ENCODE measurements around the gene TRIM31.

Gene TRIM31

GRCh38 chr6:30102970-30103871, 9.7 kb downstream of the TRIM31 start:
- Histone ChIP-seq H3K4me3 (ENCODE audit: low read depth, low read length) (peak overlapping the region; percentile 35), H3K27me3 (replicated peaks) (peaks cover 46% of the 10 kb centered on the region), H3K27ac (no peak overlapping the region), H3K36me3 (replicated peaks) (no peaks in the 10 kb centered on the region)
- TF ChIP-seq CTCF (IDR thresholded peaks at IDR 0.05; ENCODE audit: low read depth, low read length, missing control alignments), result peak; percentile 92
- in situ Hi-C loops (cut with HindIII; ENCODE audit: low pct_ligation_motif_present, low sequenced_read_pairs), result no loop called here
- peak; percentile 85 for DNase-seq

- no peak for DNase-seq
- no peaks in the 10 kb centered on the region for H3K36me3 ChIP-seq (replicated peaks)
- peak overlapping the region; percentile 48 for H3K4me3 ChIP-seq (ENCODE audit: low read depth, low read length)
- no peak overlapping the region for H3K27ac ChIP-seq
- H3K27me3 ChIP-seq (replicated peaks), result peaks cover 48% of the 10 kb centered on the region
- no peak for TF ChIP-seq CTCF (IDR thresholded peaks at IDR 0.05; ENCODE audit: low read depth, low read length, missing control alignments)
- in situ Hi-C loops (cut with HindIII; ENCODE audit: low pct_ligation_motif_present, low sequenced_read_pairs), result no loop called here
Measured at GRCh38 chr6:30102414-30102969, 10.4 kb downstream of the TRIM31 start.

- TF ChIP-seq CTCF (IDR thresholded peaks at IDR 0.05; ENCODE audit: low read depth, low read length, missing control alignments), result no peak
- H3K27me3 ChIP-seq (replicated peaks), result peaks cover 50% of the 10 kb centered on the region
- DNase-seq, result peak; percentile 67
- in situ Hi-C loops (cut with HindIII; ENCODE audit: low pct_ligation_motif_present, low sequenced_read_pairs), result no loop called here
- no peaks in the 10 kb centered on the region for H3K36me3 ChIP-seq (replicated peaks)
- H3K27ac ChIP-seq, result no peak overlapping the region
- peak overlapping the region; percentile 48 for H3K4me3 ChIP-seq (ENCODE audit: low read depth, low read length)
Measured at GRCh38 chr6:30101444-30102413, 11.2 kb downstream of the TRIM31 start.

- Histone ChIP-seq H3K27ac (no peak overlapping the region), H3K27me3 (replicated peaks) (peaks cover 55% of the 10 kb centered on the region)
Measured at GRCh38 chr6:30100585-30101443, 12.1 kb downstream of the TRIM31 start.

More at GRCh38 chr6:30100585-30101443, 12.1 kb downstream of the TRIM31 start:
- no peak for TF ChIP-seq CTCF (IDR thresholded peaks at IDR 0.05; ENCODE audit: low read depth, low read length, missing control alignments)
- in situ Hi-C loops (cut with HindIII; ENCODE audit: low pct_ligation_motif_present, low sequenced_read_pairs), result no loop called here
- H3K36me3 ChIP-seq (replicated peaks), result no peaks in the 10 kb centered on the region
- H3K4me3 ChIP-seq (ENCODE audit: low read depth, low read length), result no peak overlapping the region
- DNase-seq, result no peak

Measured in brain microvascular endothelial cell (primary cell).